Natural killer cell (primary cell): Measurements from ENCODE around the gene SMAGP. TPM values are rescaled to one million over a fixed set of nuclear protein-coding genes. Genes with fewer than 3 reads are reported as not detected.

Experiments
- ATAC-seq, 3 donors: fragments of 150-1000 bp in 2 of 3; fragments of 200-7000 bp in 1 of 3; cut with Tn5 transposase; 1 replicate in 1 of 3; 2 replicates in 2 of 3; pipeline ENCODE4 v1.10.0; 2021; ENCODE audit warnings: mild to moderate bottlenecking in 2 of 3, moderate library complexity in 2 of 3
- DNase-seq, 2 donors: peaks; one replicate each; pipeline versions ENCODE4 v3.0.0 to v3.0.0-alpha.2; 2013 to 2021; ENCODE audit warnings: mixed read lengths in 1 of 2
- H3K27ac ChIP-seq: one replicate; pipeline ENCODE4 v1.5.1; 2013; ENCODE audit warnings: mild to moderate bottlenecking, low read length
- H3K27me3 ChIP-seq: one replicate; pipeline ENCODE4 v1.6.1; 2013; ENCODE audit warnings: low read length; ENCODE audit not compliant: control insufficient read depth, insufficient read depth
- H3K36me3 ChIP-seq: one replicate; pipeline ENCODE4 v1.6.1; 2013; ENCODE audit warnings: low read length; ENCODE audit not compliant: control insufficient read depth, insufficient read depth
- H3K4me1 ChIP-seq: one replicate; pipeline ENCODE4 v1.6.1; 2013; ENCODE audit warnings: low read length; ENCODE audit not compliant: control insufficient read depth, insufficient read depth
- H3K4me3 ChIP-seq: one replicate; pipeline ENCODE4 v1.5.1; 2013; ENCODE audit warnings: low read length
- H3K9me3 ChIP-seq: one replicate; pipeline ENCODE4 v1.6.1; 2013; ENCODE audit warnings: low read length; ENCODE audit not compliant: control insufficient read depth, insufficient read depth
- H3K27ac Mint-ChIP-seq, 2 donors: one replicate each; pipeline ENCODE4 v1.8.0; 2022; ENCODE audit warnings: mild to moderate bottlenecking in 2 of 2, mixed read lengths in 2 of 2, moderate library complexity in 1 of 2
- H3K27me3 Mint-ChIP-seq, 2 donors: one replicate each; pipeline ENCODE4 v1.8.0; 2022; ENCODE audit warnings: low read depth in 2 of 2, mixed read lengths in 2 of 2
- H3K36me3 Mint-ChIP-seq: one replicate; pipeline ENCODE4 v1.8.0; 2022; ENCODE audit warnings: mixed read lengths
- H3K4me1 Mint-ChIP-seq, 2 donors: one replicate each; pipeline ENCODE4 v1.8.0; 2022; ENCODE audit warnings: mixed read lengths in 2 of 2
- H3K4me3 Mint-ChIP-seq: one replicate; pipeline ENCODE4 v1.8.0; 2022; ENCODE audit warnings: mild to moderate bottlenecking, moderate library complexity, mixed read lengths
- H3K9me3 Mint-ChIP-seq, 2 donors: one replicate each; pipeline ENCODE4 v1.8.0; 2022; ENCODE audit warnings: mixed read lengths in 2 of 2
- CTCF ChIP-seq: fragments of 200-600 bp; IDR thresholded peaks from one replicate; pipeline ENCODE4 v1.8.0; 2022; ENCODE audit warnings: antibody characterized with exemption
- WGBS: methylation state at CpG from one replicate; pipeline ENCODE4 v1.1.7; 2013; ENCODE audit warnings: missing lambda C conversion rate; ENCODE audit not compliant: insufficient coverage; 5-methylcytosine and 5-hydroxymethylcytosine counted together
- intact Hi-C: fragments of 100-400 bp; cut with micrococcal nuclease; formaldehyde crosslinking; loops from one replicate; pipeline ENCODE4 v1.14.2; 2022
- total RNA-seq, 4 donors: library from RNA; stranded (reverse); fragments of 120-200 nt in 1 of 4; gene quantifications; one replicate each; pipeline versions ENCODE4 v1.2.3 to v1.2.4, GENCODE V29; 2013 to 2022

The SMAGP gene
- total RNA-seq, 3 donors from 2014 or later (not counting 1 experiment from before 2014, with no cell fraction given) = 6.5 to 26.2 (median 19.0) TPM

- peak overlapping the region; percentile 14 for H3K4me3 Mint-ChIP-seq
- H3K4me3 ChIP-seq = no peak overlapping the region
Measured at GRCh38 chr12:51242876-51243275, 27.3 kb downstream of the SMAGP start.

GRCh38 chr12:51242120-51242519 is 28.1 kb downstream of the SMAGP start:
- intact Hi-C loops = no loop called here
- ATAC-seq (no peak), DNase-seq (no peak)
- H3K27me3 Mint-ChIP-seq = no peaks in the 10 kb centered on the region
- peaks cover 58 to 62% of the 10 kb centered on the region in 2 donors for H3K4me1 Mint-ChIP-seq
- peak overlapping the region; percentile 13 to 99 for H3K27ac Mint-ChIP-seq
- H3K4me1 ChIP-seq = peaks cover 35% of the 10 kb centered on the region
- WGBS = 78% methylated on average over 4 of the region's 7 CpGs
- H3K4me3 ChIP-seq = no peak overlapping the region
- TF ChIP-seq CTCF = no peak
- H3K9me3 Mint-ChIP-seq = no peaks in the 10 kb centered on the region
- H3K27ac ChIP-seq = no peak overlapping the region
- H3K27me3 ChIP-seq = no peaks in the 10 kb centered on the region
- peaks cover 41% of the 10 kb centered on the region for H3K36me3 ChIP-seq
- H3K36me3 Mint-ChIP-seq = peaks cover 9% of the 10 kb centered on the region
- no peaks in the 10 kb centered on the region for H3K9me3 ChIP-seq
- peak overlapping the region; percentile 45 for H3K4me3 Mint-ChIP-seq

More at GRCh38 chr12:51242876-51243275, 27.3 kb downstream of the SMAGP start:
- H3K4me1 ChIP-seq = peaks cover 41% of the 10 kb centered on the region
- Mint-ChIP-seq H3K4me1 (peaks cover 64 to 67% of the 10 kb centered on the region in 2 donors), H3K9me3 (no peaks in the 10 kb centered on the region), H3K27me3 (no peaks in the 10 kb centered on the region), H3K36me3 (peaks cover 9% of the 10 kb centered on the region), H3K27ac (peak overlapping the region; percentile 13 to 48)
- no peaks in the 10 kb centered on the region for H3K27me3 ChIP-seq
- no peak overlapping the region for H3K27ac ChIP-seq
- intact Hi-C loops = no loop called here
- DNase-seq (no peak), ATAC-seq (no peak)
- WGBS = 84% methylated on average over 7 of the region's 7 CpGs
- no peaks in the 10 kb centered on the region for H3K9me3 ChIP-seq
- H3K36me3 ChIP-seq = peaks cover 41% of the 10 kb centered on the region
- no peak for TF ChIP-seq CTCF

GRCh38 chr12:51240971-51241370 is 29.2 kb downstream of the SMAGP start:
- intact Hi-C loops = no loop called here
- TF ChIP-seq CTCF = no peak
- ATAC-seq (no peak), DNase-seq (no peak)
- H3K36me3 ChIP-seq = peaks cover 41% of the 10 kb centered on the region
- peaks cover 28% of the 10 kb centered on the region for H3K4me1 ChIP-seq
- Mint-ChIP-seq H3K36me3 (peaks cover 9% of the 10 kb centered on the region), H3K4me1 (peaks cover 47 to 50% of the 10 kb centered on the region in 2 donors), H3K4me3 (peak overlapping the region; percentile 97), H3K9me3 (no peaks in the 10 kb centered on the region), H3K27me3 (no peaks in the 10 kb centered on the region), H3K27ac (peak overlapping the region; percentile 98 to 99)
- H3K4me3 ChIP-seq = no peak overlapping the region
- H3K9me3 ChIP-seq = no peaks in the 10 kb centered on the region
- H3K27me3 ChIP-seq = no peaks in the 10 kb centered on the region
- H3K27ac ChIP-seq = no peak overlapping the region
- WGBS = 91% methylated on average over 1 of the region's 2 CpGs
